PFSK-1 (cell line): ENCODE measurements around the gene RDX.

ENCODE experiments used
- FOXP2 ChIP-seq: optimal IDR thresholded peaks from 2 replicates; pipeline ENCODE3; 2011; ENCODE audit warnings: borderline replicate concordance, control low read depth, inconsistent platforms; ENCODE audit not compliant: insufficient read depth; ENCODE audit errors: extremely low read length, extremely low read depth
- POLR2AphosphoS5 ChIP-seq: IDR thresholded peaks from 2 replicates; pipeline ENCODE4 v1.6.1; 2012; ENCODE audit warnings: low read depth, mild to moderate bottlenecking, control low read depth, low read length, moderate library complexity
- REST ChIP-seq, 2 experiments: IDR thresholded peaks; 2 replicates each; pipeline versions ENCODE4 v1.6.1 to v1.8.0; 2011 to 2012; ENCODE audit warnings: low read depth in 2 of 2, low read length in 2 of 2, control low read depth in 1 of 2, inconsistent platforms in 1 of 2, mild to moderate bottlenecking in 1 of 2, moderate library complexity in 1 of 2; ENCODE audit not compliant: insufficient read depth in 1 of 2
- SIN3A ChIP-seq: IDR thresholded peaks from 2 replicates; pipeline ENCODE4 v1.6.1; 2012; ENCODE audit warnings: mild to moderate bottlenecking, low read length, moderate library complexity, borderline replicate concordance; ENCODE audit not compliant: insufficient read depth
- TAF1 ChIP-seq: IDR thresholded peaks from 2 replicates; pipeline ENCODE4 v1.6.1; 2012; ENCODE audit warnings: low read length, control low read depth, borderline replicate concordance; ENCODE audit not compliant: insufficient read depth

The RDX gene

DNA sequence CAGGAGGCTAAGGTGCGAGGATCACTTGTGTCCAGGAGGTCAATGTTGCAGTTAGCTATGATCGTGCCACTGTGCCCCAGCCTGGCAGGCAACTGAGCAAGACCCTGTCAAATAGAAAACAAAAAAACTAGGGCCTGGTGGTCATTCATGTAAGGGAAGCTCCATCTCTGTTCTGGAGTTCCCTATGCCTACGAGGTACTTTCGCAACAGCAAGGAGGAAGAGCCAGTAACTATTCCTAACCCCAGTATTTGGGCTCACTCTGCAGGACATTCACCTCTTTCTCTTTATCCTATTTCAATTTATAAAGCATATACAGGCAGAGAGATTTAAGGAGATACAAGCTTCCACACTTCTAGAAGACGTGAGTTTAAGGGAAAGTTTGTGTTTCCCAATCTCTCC lies 46.6 kb downstream of the RDX start:
- TF ChIP-seq REST (IDR thresholded peaks at IDR 0.05; ENCODE audit: insufficient read depth in 1 of 2, low read depth in 2 of 2, low read length in 2 of 2) (no peak), SIN3A (no peak), TAF1 (no peak), FOXP2 (no peak), POLR2AphosphoS5 (no peak)

DNA sequence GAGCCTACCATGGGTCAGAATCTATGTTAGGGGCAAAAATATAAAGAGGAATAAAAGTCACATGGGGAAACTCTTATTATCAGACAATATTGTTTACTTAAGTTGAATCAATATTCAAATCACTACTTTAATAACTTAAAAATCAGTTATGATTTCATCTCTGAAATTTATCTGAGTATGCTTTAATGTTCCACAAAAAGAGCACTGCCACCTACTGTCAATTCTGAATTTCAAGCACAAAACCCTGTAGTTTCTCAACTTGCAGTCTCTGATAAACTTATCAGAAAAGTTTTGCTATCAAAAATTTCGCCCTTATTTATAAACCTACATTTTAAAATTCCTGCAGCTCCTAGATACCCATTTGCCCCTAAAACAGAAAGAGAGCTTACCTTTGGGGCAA lies 47.3 kb downstream of the RDX start:
- TF ChIP-seq FOXP2 (no peak), TAF1 (no peak), REST (IDR thresholded peaks at IDR 0.05; ENCODE audit: insufficient read depth in 1 of 2, low read depth in 2 of 2, low read length in 2 of 2) (no peak), POLR2AphosphoS5 (no peak), SIN3A (no peak)

DNA sequence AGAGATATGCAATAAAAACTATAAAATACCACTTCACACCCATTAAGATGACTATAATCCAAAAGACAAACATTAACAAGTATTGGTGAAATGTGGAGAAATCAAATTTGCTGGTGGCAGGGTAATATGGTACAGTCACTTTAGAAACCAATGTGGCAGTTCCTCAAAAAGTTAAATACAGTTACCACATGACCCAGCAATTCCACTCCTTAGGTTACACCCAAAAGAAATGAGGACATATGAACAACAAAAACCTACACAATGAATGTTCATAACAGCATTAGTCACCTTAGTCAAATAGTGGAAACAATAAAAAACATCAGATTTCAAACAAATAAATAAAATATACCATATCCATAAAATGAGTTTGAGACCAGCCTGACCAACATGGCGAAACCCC lies 52.6 kb downstream of the RDX start:
- TF ChIP-seq POLR2AphosphoS5 (no peak), TAF1 (no peak), FOXP2 (no peak), SIN3A (no peak), REST (IDR thresholded peaks at IDR 0.05; ENCODE audit: insufficient read depth in 1 of 2, low read depth in 2 of 2, low read length in 2 of 2) (no peak)

DNA sequence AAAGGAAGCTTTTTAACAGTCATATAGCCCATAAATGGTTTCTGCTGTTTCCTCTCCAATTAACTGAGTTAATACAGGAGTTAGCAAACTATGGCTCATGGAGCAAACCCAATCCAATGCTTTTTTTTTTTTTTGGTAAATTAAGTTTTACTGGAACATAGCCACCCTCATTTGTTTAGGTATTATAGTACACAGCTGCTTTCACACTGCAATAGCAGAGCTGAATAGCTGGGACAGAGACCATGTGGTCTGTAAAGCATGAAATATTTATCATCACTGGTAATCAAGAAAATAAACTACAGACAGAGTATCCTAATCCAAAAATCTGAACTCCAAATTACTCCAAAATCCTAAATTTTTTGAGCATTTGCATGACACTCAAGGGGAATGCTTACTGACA lies 53.7 kb downstream of the RDX start:
- TF ChIP-seq FOXP2 (no peak), REST (IDR thresholded peaks at IDR 0.05; ENCODE audit: insufficient read depth in 1 of 2, low read depth in 2 of 2, low read length in 2 of 2) (no peak), SIN3A (no peak), POLR2AphosphoS5 (no peak), TAF1 (no peak)

DNA sequence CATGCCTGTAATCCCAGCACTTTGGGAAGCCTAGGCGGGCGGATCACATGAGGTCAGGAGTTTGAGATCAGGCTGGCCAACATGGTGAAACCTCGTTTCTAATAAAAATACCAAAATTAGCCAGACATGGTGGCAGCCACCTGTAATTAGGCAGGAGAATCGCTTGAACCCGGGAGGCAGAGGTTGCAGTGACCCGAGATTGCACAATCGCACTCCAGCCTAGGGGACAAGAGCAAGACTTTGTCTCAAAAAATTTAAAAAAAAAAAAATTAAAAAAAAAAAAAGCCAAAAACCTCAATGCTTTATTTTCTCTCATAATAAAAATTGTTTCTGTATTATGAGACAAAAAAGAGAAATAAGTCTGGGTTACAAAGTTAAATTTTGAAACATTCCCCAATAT lies 54.2 kb downstream of the RDX start:
- no peak for TF ChIP-seq POLR2AphosphoS5
- TF ChIP-seq REST (IDR thresholded peaks at IDR 0.05; ENCODE audit: insufficient read depth in 1 of 2, low read depth in 2 of 2, low read length in 2 of 2), result no peak
- TF ChIP-seq TAF1, result no peak
- no peak for TF ChIP-seq SIN3A
- TF ChIP-seq FOXP2, result no peak
